ACC112 (cell line): ENCODE data around the gene ERI3.

ENCODE experiments used
- H2AFZ ChIP-seq: fragments of 200-600 bp; sonication (generic); one replicate; pipeline ENCODE4 v1.6.0; 2017; ENCODE audit warnings: antibody characterized with exemption, low read length; ENCODE audit not compliant: unreplicated experiment
- H3K27ac ChIP-seq: fragments of 200-600 bp; sonication (generic); 2 replicates; pipeline ENCODE4 v1.5.1; 2014; ENCODE audit warnings: low read depth, mild to moderate bottlenecking, antibody characterized with exemption, low read length, moderate library complexity
- H3K27me3 ChIP-seq: fragments of 200-600 bp; sonication (generic); 2 replicates; pipeline ENCODE4 v1.6.1; 2014; ENCODE audit warnings: mild to moderate bottlenecking, antibody characterized with exemption, low read length, moderate library complexity, mixed read lengths; ENCODE audit not compliant: insufficient read depth
- H3K36me3 ChIP-seq: fragments of 200-600 bp; sonication (generic); 2 replicates; pipeline ENCODE4 v1.6.1; 2016; ENCODE audit warnings: mild to moderate bottlenecking, antibody characterized with exemption, low read length, moderate library complexity, mixed read lengths; ENCODE audit not compliant: insufficient read depth
- H3K4me1 ChIP-seq: fragments of 200-600 bp; sonication (generic); one replicate; pipeline ENCODE4 v1.6.1; 2016; ENCODE audit warnings: low read length, mixed read lengths; ENCODE audit not compliant: insufficient read depth, unreplicated experiment, control insufficient read depth
- H3K4me3 ChIP-seq: fragments of 200-600 bp; sonication (generic); 2 replicates; pipeline ENCODE4 v1.5.1; 2014; ENCODE audit warnings: mild to moderate bottlenecking, low read depth, low read length
- H3K79me2 ChIP-seq: fragments of 200-600 bp; sonication (generic); one replicate; pipeline ENCODE4 v1.6.0; 2016; ENCODE audit warnings: low read length; ENCODE audit not compliant: control insufficient read depth, unreplicated experiment, insufficient read depth

The ERI3 gene

DNA sequence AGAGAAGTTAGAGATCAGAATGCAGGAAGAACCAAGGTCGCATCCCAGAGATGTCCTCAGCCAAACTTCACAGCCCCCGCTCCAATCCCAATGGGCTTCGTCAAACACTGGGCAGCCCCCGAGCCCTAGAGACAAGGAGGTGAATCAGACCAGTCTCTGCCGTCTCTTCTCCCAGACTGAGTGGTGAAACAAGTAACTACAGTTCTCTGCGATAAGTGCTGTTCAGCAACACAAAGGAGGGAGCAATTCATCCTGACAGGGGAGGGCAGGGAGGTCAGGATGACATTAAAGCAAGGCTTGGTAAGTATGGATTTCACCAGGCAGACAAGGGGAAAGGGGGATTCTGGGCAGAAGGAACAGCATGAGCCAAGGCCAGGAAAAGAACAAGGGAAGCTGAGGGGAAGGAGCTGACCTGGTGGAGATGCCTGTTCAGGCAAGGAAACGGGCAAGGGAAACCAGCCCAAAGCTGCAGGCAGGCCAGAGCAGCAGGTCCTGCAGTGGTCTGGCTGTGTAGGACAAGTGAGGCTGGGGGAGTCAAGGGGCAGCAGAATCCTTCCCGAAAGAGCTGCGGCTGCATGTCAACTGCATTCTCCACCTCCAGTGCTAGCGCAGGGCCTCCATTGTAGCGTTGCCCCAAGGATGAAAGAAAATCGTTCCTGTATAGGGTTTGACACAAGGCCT is 13.6 kb upstream of the ERI3 start:
- Histone ChIP-seq H3K27me3 (peaks cover 22% of the 10 kb centered on the region; the same call in 1 of the 2 replicates), H3K4me3 (no peak overlapping the region), H3K4me1 (no peaks in the 10 kb centered on the region), H2AFZ (no peak overlapping the region), H3K79me2 (no peaks in the 10 kb centered on the region), H3K27ac (no peak overlapping the region), H3K36me3 (no peaks in the 10 kb centered on the region)

DNA sequence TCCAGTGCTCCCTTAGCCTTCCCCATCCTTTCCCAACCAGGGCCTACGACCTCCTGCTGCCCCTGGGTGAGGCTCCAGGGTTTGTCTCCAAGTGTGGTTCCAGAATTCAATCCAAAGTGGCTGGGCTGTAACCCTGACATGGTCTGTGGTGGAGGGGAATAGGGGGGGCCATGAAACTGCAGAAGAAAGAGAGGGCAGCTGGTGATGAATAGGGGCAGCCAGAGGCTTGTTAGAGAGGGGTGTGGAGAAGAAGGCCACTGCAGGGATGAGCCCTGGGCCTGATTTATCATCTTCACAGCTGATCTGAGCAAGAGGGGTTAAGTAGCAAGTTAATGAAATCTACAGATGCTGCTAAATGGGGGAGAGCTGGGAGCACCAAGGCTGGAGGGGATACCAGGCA is 12.9 kb upstream of the ERI3 start:
- no peak overlapping the region for H2AFZ ChIP-seq
- H3K36me3 ChIP-seq, result no peaks in the 10 kb centered on the region
- peaks cover 22% of the 10 kb centered on the region; the same call in 1 of the 2 replicates for H3K27me3 ChIP-seq

DNA sequence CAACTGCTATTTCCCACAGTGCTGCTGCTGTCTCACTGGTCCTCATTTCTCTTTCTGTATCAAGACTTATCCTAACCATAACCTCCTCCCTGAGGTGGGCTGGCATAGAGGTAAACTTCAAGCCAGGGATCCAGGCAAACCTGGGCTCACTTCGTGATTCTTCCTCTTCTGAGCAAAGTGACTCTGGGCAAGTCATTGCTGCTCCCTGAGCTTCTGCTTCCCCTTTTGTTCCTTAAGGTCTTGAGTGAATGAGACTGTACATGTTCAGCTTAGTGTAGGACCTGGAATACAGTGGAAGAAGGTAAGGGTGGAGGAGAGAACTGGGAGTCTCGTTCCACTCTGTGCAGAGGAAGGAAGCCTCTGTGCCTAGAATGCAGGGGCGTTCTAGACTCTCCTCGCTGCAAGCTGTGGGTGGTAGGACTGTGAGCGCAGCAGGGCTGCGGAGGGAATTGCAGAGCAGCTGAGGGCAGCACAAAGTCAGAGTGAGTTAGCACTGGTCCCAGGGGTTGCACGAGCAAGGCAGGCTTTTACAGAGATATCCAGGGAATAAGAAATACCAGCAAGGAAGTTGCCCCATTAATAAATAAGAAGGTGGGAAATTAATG is 11.4 kb upstream of the ERI3 start:
- H3K4me3 ChIP-seq, result no peak overlapping the region
- no peaks in the 10 kb centered on the region for H3K79me2 ChIP-seq
- H3K27me3 ChIP-seq, result peaks cover 22% of the 10 kb centered on the region; the same call in 1 of the 2 replicates
- H2AFZ ChIP-seq, result no peak overlapping the region
- H3K36me3 ChIP-seq, result no peaks in the 10 kb centered on the region
- H3K27ac ChIP-seq, result no peak overlapping the region
- no peaks in the 10 kb centered on the region for H3K4me1 ChIP-seq

More for the DNA sequence above, 12.9 kb upstream of the ERI3 start:
- Histone ChIP-seq H3K79me2 (no peaks in the 10 kb centered on the region), H3K4me1 (no peaks in the 10 kb centered on the region), H3K4me3 (no peak overlapping the region), H3K27ac (no peak overlapping the region)

- Histone ChIP-seq H3K27ac (no peak overlapping the region), H3K27me3 (peaks cover 1% of the 10 kb centered on the region; the same call in 1 of the 2 replicates), H3K4me3 (no peak overlapping the region), H3K4me1 (peaks cover 6% of the 10 kb centered on the region), H3K36me3 (no peaks in the 10 kb centered on the region), H2AFZ (no peak overlapping the region), H3K79me2 (no peaks in the 10 kb centered on the region)
These were observed 6.4 kb upstream of the ERI3 start for GRCh38 chr1:44361478-44361877.

DNA sequence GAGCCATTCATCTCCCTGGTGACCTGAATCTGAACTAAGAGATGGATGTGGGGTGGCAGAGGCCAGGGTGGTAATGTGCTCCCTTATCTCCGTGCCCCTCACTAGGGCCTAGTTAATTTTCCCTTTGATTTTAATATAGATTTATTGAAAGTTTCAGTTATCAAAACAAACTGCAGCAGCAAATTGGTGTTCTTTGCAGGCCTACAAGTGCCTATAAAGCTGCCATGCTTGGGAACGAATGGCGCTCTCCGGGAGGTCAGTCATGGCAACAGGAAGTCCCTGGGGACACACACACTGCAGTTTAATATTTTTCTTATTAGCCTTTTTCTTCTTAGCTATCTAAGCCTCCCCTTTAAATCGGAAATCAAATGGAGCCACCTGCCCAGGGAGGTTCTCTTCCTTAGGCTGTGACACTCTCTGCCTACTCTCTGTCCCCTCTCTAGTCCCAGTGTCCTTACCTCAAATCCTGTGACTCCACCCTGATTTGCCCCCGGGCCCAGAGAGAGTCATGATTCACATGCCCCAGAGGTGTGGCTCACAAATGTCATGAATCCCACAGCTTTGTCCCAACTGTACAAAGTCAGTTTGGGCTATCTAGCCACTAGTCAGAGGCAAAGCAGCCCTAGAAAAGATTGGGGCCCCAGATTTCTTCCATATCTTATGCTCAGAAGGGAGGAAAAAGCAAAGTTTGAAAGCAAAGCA is 4.3 kb upstream of the ERI3 start:
- no peak overlapping the region for H3K4me3 ChIP-seq
- peaks cover 7% of the 10 kb centered on the region for H3K4me1 ChIP-seq
- H3K27ac ChIP-seq, result no peak overlapping the region
- peaks cover 5% of the 10 kb centered on the region for H3K79me2 ChIP-seq
- H2AFZ ChIP-seq, result no peak overlapping the region
- no peaks in the 10 kb centered on the region; the same call in 1 of the 2 replicates for H3K27me3 ChIP-seq
- H3K36me3 ChIP-seq, result no peaks in the 10 kb centered on the region

DNA sequence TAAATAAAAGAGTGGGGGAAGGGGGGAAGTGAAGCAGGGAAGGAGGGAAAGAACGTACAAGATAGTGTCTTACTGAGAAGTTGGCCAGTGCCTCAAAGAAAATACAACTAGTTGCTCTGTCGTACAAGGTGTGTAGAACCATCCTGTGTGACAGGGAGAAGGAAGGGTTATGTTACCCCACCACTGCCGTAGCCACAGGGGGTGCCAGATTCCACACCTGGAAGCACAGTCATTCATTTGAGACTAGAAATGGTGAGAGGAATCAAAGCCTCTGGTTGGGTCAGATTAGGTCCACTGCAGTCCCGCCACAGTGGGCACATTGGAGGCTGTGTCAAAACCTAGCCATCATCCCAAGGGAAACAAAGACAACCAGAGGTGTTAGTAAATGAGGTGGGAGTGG is 2.7 kb upstream of the ERI3 start:
- H3K27ac ChIP-seq, result no peak overlapping the region
- H3K79me2 ChIP-seq, result peaks cover 22% of the 10 kb centered on the region
- H3K4me3 ChIP-seq, result no peak overlapping the region
- no peak overlapping the region for H2AFZ ChIP-seq
- H3K27me3 ChIP-seq, result no peaks in the 10 kb centered on the region
- H3K4me1 ChIP-seq, result peaks cover 22% of the 10 kb centered on the region
- H3K36me3 ChIP-seq, result no peaks in the 10 kb centered on the region

DNA sequence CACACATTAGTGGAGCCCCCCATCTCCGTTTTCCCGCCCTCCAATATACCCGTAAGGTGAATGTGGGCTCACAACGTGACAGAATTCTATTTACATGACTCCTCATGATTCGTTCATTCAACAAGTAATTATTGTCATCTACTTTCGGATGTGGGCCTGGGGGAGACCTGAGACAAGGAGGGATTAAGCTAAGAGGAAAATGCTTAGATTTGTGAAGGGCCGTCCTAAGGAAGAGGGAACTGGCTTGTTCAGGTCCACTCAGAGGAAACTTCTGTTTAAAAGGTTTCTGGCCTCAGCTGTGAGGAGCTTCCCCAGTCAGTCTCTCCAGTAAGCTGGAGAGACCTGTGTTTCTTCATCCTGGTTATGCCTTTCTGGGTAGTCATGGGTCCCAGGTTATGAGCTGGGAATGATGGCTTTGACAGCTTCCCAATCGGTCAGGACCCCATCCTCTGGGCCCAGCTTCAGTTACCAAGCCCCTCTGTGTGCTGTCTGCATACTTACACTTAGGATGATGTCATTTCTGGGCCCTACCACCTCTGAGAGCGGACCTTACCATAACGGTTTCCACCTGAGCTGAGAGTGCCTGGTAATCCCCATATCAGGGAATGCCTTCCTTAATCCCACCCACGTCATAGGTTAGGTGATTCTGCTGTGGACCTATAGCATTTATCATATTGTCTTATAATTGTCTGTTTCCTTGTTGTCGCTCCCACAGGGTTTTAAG is 687 bp upstream of the ERI3 start:
- peak overlapping the region; percentile 94 for H3K4me3 ChIP-seq
- peak overlapping the region; percentile 98 for H2AFZ ChIP-seq
- H3K27ac ChIP-seq, result no peak overlapping the region
- H3K27me3 ChIP-seq, result no peaks in the 10 kb centered on the region
- H3K36me3 ChIP-seq, result no peaks in the 10 kb centered on the region
- peaks cover 23% of the 10 kb centered on the region for H3K79me2 ChIP-seq
- peaks cover 22% of the 10 kb centered on the region for H3K4me1 ChIP-seq

- no peaks in the 10 kb centered on the region for H3K36me3 ChIP-seq
- H3K79me2 ChIP-seq, result peaks cover 23% of the 10 kb centered on the region
These were observed 703 bp downstream of the ERI3 start for GRCh38 chr1:44354268-44354839.

GRCh38 chr1:44353604-44354003 is 1.5 kb downstream of the ERI3 start:
- Histone ChIP-seq H3K27me3 (no peaks in the 10 kb centered on the region), H3K27ac (no peak overlapping the region), H2AFZ (no peak overlapping the region), H3K4me3 (peak overlapping the region; percentile 94), H3K36me3 (no peaks in the 10 kb centered on the region), H3K4me1 (peaks cover 16% of the 10 kb centered on the region), H3K79me2 (peaks cover 24% of the 10 kb centered on the region)

More at GRCh38 chr1:44354268-44354839, 703 bp downstream of the ERI3 start:
- peaks cover 17% of the 10 kb centered on the region for H3K4me1 ChIP-seq
- peak overlapping the region; percentile 100 for H2AFZ ChIP-seq
- peak overlapping the region; percentile 94 for H3K4me3 ChIP-seq
- peak overlapping the region; percentile 43; the same call in 1 of the 2 replicates for H3K27ac ChIP-seq
- H3K27me3 ChIP-seq, result no peaks in the 10 kb centered on the region

- H3K4me3 ChIP-seq, result no peak overlapping the region
These were observed 3.8 kb downstream of the ERI3 start for GRCh38 chr1:44351289-44351688.

More at GRCh38 chr1:44351289-44351688, 3.8 kb downstream of the ERI3 start:
- Histone ChIP-seq H3K27ac (no peak overlapping the region), H3K36me3 (no peaks in the 10 kb centered on the region), H2AFZ (no peak overlapping the region), H3K4me1 (peaks cover 16% of the 10 kb centered on the region), H3K79me2 (peaks cover 34% of the 10 kb centered on the region), H3K27me3 (no peaks in the 10 kb centered on the region)
